ENCODE measurements around the gene RTKN2. TPM values are rescaled to one million over a fixed set of nuclear protein-coding genes. Genes with fewer than 3 reads are reported as not detected.
A peak's percentile ranks its signal among the peaks of the same experiment; 100 is the strongest.

RTKN2 gene
- total RNA-seq, 1 donor from 2014 or later = 2.5 TPM

- H3K4me3 ChIP-seq = no peak overlapping the region
- intact Hi-C loops (cut with DNase I) = no loop called here
- H3K9me3 ChIP-seq = no peaks in the 10 kb centered on the region
- H3K36me3 ChIP-seq = no peaks in the 10 kb centered on the region
- no peaks in the 10 kb centered on the region for H3K27me3 ChIP-seq
- no peak overlapping the region for H3K27ac ChIP-seq
- TF ChIP-seq CTCF (IDR thresholded peaks at IDR 0.05) (no peak), POLR2A (IDR thresholded peaks at IDR 0.05) (no peak), POLR2AphosphoS5 (IDR thresholded peaks at IDR 0.05; ENCODE audit: insufficient read depth in 1 of 2, low read depth in 1 of 2) (no peak)
- no peak for DNase-seq (ENCODE audit: extremely low spot score in 2 of 2)
- no peaks in the 10 kb centered on the region for H3K4me1 ChIP-seq
These were observed 14.9 kb downstream of the RTKN2 start for GRCh38 chr10:62253704-62254103.

GRCh38 chr10:62252051-62252450 is 16.6 kb downstream of the RTKN2 start:
- no peaks in the 10 kb centered on the region for H3K36me3 ChIP-seq
- DNase-seq (ENCODE audit: extremely low spot score in 2 of 2) = no peak
- no peaks in the 10 kb centered on the region for H3K9me3 ChIP-seq
- no peaks in the 10 kb centered on the region for H3K27me3 ChIP-seq
- no peak overlapping the region for H3K27ac ChIP-seq
- no peak for TF ChIP-seq CTCF (IDR thresholded peaks at IDR 0.05)
- no peak for TF ChIP-seq POLR2AphosphoS5 (IDR thresholded peaks at IDR 0.05; ENCODE audit: insufficient read depth in 1 of 2, low read depth in 1 of 2)
- TF ChIP-seq POLR2A (IDR thresholded peaks at IDR 0.05) = no peak
- intact Hi-C loops (cut with DNase I) = no loop called here
- H3K4me3 ChIP-seq = no peak overlapping the region
- H3K4me1 ChIP-seq = no peaks in the 10 kb centered on the region

- H3K36me3 ChIP-seq = no peaks in the 10 kb centered on the region
- H3K9me3 ChIP-seq = no peaks in the 10 kb centered on the region
- intact Hi-C loops (cut with DNase I) = no loop called here
- H3K4me3 ChIP-seq = no peak overlapping the region
- no peaks in the 10 kb centered on the region for H3K27me3 ChIP-seq
- H3K27ac ChIP-seq = no peak overlapping the region
- no peaks in the 10 kb centered on the region for H3K4me1 ChIP-seq
- no peak for DNase-seq (ENCODE audit: extremely low spot score in 2 of 2)
- TF ChIP-seq POLR2A (IDR thresholded peaks at IDR 0.05) = no peak
These were observed 17.9 kb downstream of the RTKN2 start for GRCh38 chr10:62250594-62251198.

- H3K9me3 ChIP-seq = no peaks in the 10 kb centered on the region
- no peaks in the 10 kb centered on the region for H3K27me3 ChIP-seq
- peaks cover 4% of the 10 kb centered on the region for H3K4me1 ChIP-seq
- no peak overlapping the region for H3K4me3 ChIP-seq
- H3K27ac ChIP-seq = no peak overlapping the region
- H3K36me3 ChIP-seq = no peaks in the 10 kb centered on the region
- intact Hi-C loops (cut with DNase I) = no loop called here
- TF ChIP-seq POLR2A (IDR thresholded peaks at IDR 0.05) (no peak), POLR2AphosphoS5 (IDR thresholded peaks at IDR 0.05; ENCODE audit: insufficient read depth in 1 of 2, low read depth in 1 of 2) (no peak)
- no peak for DNase-seq (ENCODE audit: extremely low spot score in 2 of 2)
These were observed 18.7 kb downstream of the RTKN2 start for GRCh38 chr10:62249957-62250356.

GRCh38 chr10:62248465-62248864 is 20.2 kb downstream of the RTKN2 start:
- DNase-seq (ENCODE audit: extremely low spot score in 2 of 2) = no peak
- Histone ChIP-seq H3K27me3 (no peaks in the 10 kb centered on the region), H3K27ac (no peak overlapping the region), H3K4me3 (no peak overlapping the region), H3K36me3 (no peaks in the 10 kb centered on the region), H3K9me3 (no peaks in the 10 kb centered on the region), H3K4me1 (peaks cover 9% of the 10 kb centered on the region)
- intact Hi-C loops (cut with DNase I) = no loop called here
- TF ChIP-seq CTCF (IDR thresholded peaks at IDR 0.05) (no peak), POLR2AphosphoS5 (IDR thresholded peaks at IDR 0.05; ENCODE audit: insufficient read depth in 1 of 2, low read depth in 1 of 2) (no peak), POLR2A (IDR thresholded peaks at IDR 0.05) (no peak)

GRCh38 chr10:62244785-62245467 is 23.7 kb downstream of the RTKN2 start:
- Histone ChIP-seq H3K36me3 (no peaks in the 10 kb centered on the region), H3K27me3 (no peaks in the 10 kb centered on the region), H3K4me1 (peaks cover 12% of the 10 kb centered on the region), H3K27ac (no peak overlapping the region), H3K4me3 (no peak overlapping the region), H3K9me3 (no peaks in the 10 kb centered on the region)
- TF ChIP-seq CTCF (IDR thresholded peaks at IDR 0.05) (peak; percentile 50 to 89 (median 71)), POLR2A (IDR thresholded peaks at IDR 0.05) (no peak), POLR2AphosphoS5 (IDR thresholded peaks at IDR 0.05; ENCODE audit: insufficient read depth in 1 of 2, low read depth in 1 of 2) (peak in 1 of 2 donors; percentile 87)
- no peak for DNase-seq (ENCODE audit: extremely low spot score in 2 of 2)
- intact Hi-C loops (cut with DNase I) = loop anchor here (5.0 kb wide), 1 partner anchor 208 kb away; no protein-coding TSS in a partner anchor
